ENCODE data around the gene PFKM. TPM values are rescaled to one million over a fixed set of nuclear protein-coding genes. Genes with fewer than 3 reads are reported as not detected.

Gene PFKM
- total and polyA plus RNA-seq, 2 donors (not counting 3 experiments of a cell fraction or from before 2014, with no cell fraction given), result 53.4 to 74.4 TPM

DNA sequence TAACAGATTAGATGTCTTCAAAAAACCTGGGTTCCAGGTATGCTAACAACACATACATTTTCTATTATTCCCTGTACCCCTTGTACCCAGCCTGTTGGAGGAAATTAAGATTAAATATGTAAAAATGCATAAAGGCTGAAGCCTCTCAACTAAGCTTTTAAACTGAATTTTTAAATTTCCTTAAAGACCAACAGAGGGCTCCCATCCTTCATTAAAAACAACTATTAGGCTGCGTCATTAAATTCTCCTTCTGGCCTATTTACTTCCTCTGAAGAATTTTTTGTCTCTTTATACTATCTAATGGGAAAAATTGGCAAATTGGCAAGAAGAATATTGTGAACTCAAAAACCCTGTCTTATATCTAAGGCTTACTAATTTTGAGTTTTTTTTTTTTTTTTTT lies 35.1 kb upstream of the PFKM start:
- Histone ChIP-seq H3K9me1 (replicated peaks; ENCODE audit: control insufficient read depth, extremely low read depth, insufficient read depth, low read length) (no peaks in the 10 kb centered on the region), H3K36me3 (ENCODE audit: control insufficient read depth in 2 of 2, extremely low read depth in 1 of 2, insufficient read depth in 2 of 2, low read length in 2 of 2) (peaks cover 8 to 9% of the 10 kb centered on the region in 2 experiments), H2AFZ (ENCODE audit: low read depth, low read length) (no peak overlapping the region), H3K79me2 (ENCODE audit: control insufficient read depth, insufficient read depth, low read length) (no peaks in the 10 kb centered on the region), H3K9ac (replicated peaks; ENCODE audit: extremely low read depth, insufficient read depth, low read length) (no peak overlapping the region), H3K4me3 (replicated peaks in 1 of 3; ENCODE audit: insufficient read depth in 1 of 3, low read depth in 1 of 3, low read length in 3 of 3) (no peak overlapping the region), H3K27me3 (ENCODE audit: control insufficient read depth in 2 of 2, insufficient read depth in 2 of 2, low read length in 2 of 2) (no peaks in the 10 kb centered on the region), H3K4me1 (ENCODE audit: control insufficient read depth, extremely low read depth, insufficient read depth, low read length) (no peaks in the 10 kb centered on the region), H3K27ac (ENCODE audit: insufficient read depth, low read depth, low read length) (no peak overlapping the region), H4K20me1 (replicated peaks; ENCODE audit: control insufficient read depth, extremely low read depth, insufficient read depth, low read length) (no peaks in the 10 kb centered on the region), H3K9me3 (replicated peaks; ENCODE audit: control insufficient read depth, insufficient read depth, low read length) (no peaks in the 10 kb centered on the region), H3K4me2 (ENCODE audit: insufficient read depth, low read length) (no peak overlapping the region)
- TF ChIP-seq MAX (IDR thresholded peaks at IDR 0.05; ENCODE audit: insufficient read depth, insufficient read length) (no peak), FOS (IDR thresholded peaks at IDR 0.05; ENCODE audit: borderline replicate concordance, insufficient read depth, low read length) (no peak), GATA2 (IDR thresholded peaks at IDR 0.05; ENCODE audit: insufficient read depth, insufficient read length, low read depth, low read length) (no peak), EZH2 (IDR thresholded peaks at IDR 0.05; ENCODE audit: borderline replicate concordance, low read depth, low read length, severe bottlenecking) (no peak), JUN (IDR thresholded peaks at IDR 0.05; ENCODE audit: borderline replicate concordance, insufficient read depth, insufficient read length, low read depth) (no peak), POLR2A (IDR thresholded peaks at IDR 0.05; ENCODE audit: low read depth, low read length) (no peak), MYC (IDR thresholded peaks at IDR 0.05; ENCODE audit: low read depth, low read length) (no peak)
- TF ChIP-seq, protein P1, sequence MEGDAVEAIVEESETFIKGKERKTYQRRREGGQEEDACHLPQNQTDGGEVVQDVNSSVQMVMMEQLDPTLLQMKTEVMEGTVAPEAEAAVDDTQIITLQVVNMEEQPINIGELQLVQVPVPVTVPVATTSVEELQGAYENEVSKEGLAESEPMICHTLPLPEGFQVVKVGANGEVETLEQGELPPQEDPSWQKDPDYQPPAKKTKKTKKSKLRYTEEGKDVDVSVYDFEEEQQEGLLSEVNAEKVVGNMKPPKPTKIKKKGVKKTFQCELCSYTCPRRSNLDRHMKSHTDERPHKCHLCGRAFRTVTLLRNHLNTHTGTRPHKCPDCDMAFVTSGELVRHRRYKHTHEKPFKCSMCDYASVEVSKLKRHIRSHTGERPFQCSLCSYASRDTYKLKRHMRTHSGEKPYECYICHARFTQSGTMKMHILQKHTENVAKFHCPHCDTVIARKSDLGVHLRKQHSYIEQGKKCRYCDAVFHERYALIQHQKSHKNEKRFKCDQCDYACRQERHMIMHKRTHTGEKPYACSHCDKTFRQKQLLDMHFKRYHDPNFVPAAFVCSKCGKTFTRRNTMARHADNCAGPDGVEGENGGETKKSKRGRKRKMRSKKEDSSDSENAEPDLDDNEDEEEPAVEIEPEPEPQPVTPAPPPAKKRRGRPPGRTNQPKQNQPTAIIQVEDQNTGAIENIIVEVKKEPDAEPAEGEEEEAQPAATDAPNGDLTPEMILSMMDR (IDR thresholded peaks at IDR 0.05; ENCODE audit: extremely low read depth in 1 of 2, insufficient read depth in 1 of 2, low read depth in 1 of 2, low read length in 2 of 2), result no peak
- DNase-seq (ENCODE audit: low read depth, low spot score) (peak; percentile 15), FAIRE-seq (peak; percentile 62)
- POLR2A ChIA-PET, result interaction anchor here (0.7 kb wide), 1 partner anchor 66 kb away, joined by 5 read pairs; no protein-coding TSS in a partner anchor
- intact Hi-C loops (cut with micrococcal nuclease), result loop anchor here (1.0 to 5.0 kb wide), 4 partner anchors 73 to 533 kb away; partner anchors contain the start of gene ASB8
- dilution Hi-C loops (cut with MboI; ENCODE audit: extremely low pct_ligation_motif_present, low sequenced_read_pairs), result no loop called here
- CTCF ChIA-PET, result interaction anchor here (0.6 to 1.8 kb wide), 22 partner anchors 9 to 538 kb away, joined by 3 to 18 read pairs (median 3); partner anchors contain the start of genes ASB8 and SENP1
- no TSS peak for BruUV-seq (replicated peaks)
